Retina (tissue), 1 donor: ENCODE measurements around the gene SH3RF2.
A peak's percentile ranks its signal among the peaks of the same experiment; 100 is the strongest.

Source experiments
- DNase-seq: peaks from one replicate; pipeline ENCODE4 v3.0.0-alpha.2; 2016

SH3RF2 gene

DNA sequence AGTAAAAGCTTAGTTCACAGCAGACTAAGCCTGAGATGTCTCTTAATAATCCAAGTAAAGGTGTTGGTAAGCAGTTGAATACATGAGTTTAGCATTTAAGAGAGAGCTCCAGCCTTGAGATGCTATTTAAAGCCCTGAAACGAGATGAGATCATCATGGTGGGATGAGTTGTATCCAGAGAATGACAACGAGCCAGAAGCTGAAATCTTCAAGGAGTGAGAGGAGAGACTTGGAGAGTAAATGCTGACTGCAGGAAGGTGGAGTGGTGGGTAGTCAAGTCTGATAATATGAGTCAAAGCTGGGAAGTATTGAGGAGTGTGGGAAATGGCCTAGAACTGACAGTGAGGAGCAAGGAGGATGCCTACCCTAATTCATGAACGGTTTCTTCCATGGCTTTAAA, 115.3 kb downstream of the SH3RF2 start:
- no peak for DNase-seq

GRCh38 chr5:146052780-146053179, 116.4 kb downstream of the SH3RF2 start:
- DNase-seq: no peak

- DNase-seq: no peak
These were observed 119.1 kb downstream of the SH3RF2 start for GRCh38 chr5:146055432-146055831.

GRCh38 chr5:146059460-146060220, 123.3 kb downstream of the SH3RF2 start:
- DNase-seq: no peak

GRCh38 chr5:146060221-146060585, 123.8 kb downstream of the SH3RF2 start:
- DNase-seq: no peak

- DNase-seq: no peak
These were observed 130.6 kb downstream of the SH3RF2 start for GRCh38 chr5:146066968-146067367.

GRCh38 chr5:146068206-146068605, 131.8 kb downstream of the SH3RF2 start:
- no peak for DNase-seq

- DNase-seq: no peak
These were observed 132.8 kb downstream of the SH3RF2 start for GRCh38 chr5:146068977-146069779.

DNA sequence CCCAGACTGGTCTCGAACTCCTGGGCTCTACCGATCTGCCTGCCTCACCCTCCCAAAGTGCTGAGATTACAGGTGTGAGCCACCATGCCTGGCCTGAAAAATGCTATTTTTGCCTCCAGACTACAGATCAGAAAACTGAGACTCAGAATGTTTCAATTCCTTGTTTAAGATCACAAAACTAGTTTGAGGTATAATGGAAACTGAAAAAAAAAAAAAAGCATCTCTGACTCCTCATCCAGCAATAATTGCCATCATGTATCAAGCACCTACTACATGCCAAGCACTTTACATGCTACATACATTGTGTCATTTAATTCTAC, 133.4 kb downstream of the SH3RF2 start:
- DNase-seq: no peak

- DNase-seq: no peak
These were observed 134.4 kb downstream of the SH3RF2 start for GRCh38 chr5:146070746-146071145.

DNA sequence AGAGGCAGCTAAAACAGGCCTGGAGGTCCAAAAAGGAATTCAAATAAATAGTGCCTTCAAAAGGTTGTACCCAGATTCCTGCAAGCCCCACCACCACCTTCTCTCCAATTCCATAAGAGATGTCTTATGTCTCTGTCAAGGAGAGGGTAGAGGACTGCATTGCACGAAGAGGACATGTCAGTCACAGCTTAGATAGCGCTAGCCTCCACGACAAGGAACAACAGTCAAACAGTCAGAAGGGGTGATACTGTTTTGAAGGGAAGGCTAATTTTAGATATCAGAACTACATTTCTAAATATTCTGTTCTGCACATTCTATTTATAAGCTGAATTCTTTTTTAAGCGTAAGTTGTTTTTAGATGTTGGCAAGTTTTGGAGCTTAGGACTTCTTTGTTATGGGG, 134.8 kb downstream of the SH3RF2 start:
- DNase-seq: no peak

DNA sequence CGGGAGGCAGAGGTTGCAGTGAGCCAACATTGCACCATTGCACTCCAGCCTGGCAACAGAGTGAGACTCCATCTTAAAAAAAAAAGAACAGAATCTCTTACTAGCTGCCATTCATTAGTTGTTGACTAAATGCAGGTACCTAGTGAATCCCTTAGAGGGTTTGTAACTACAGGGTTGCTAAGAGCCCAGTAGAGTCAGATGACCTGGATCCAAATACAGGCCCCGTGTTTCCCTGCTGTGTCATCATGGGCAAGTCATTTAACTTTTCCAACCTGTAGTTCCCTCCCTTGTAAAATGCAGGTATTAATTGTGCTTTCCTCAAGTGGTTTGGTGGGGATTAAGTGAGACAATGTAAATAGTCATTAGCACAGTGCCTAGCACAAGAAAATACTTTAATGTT, 136.2 kb downstream of the SH3RF2 start:
- DNase-seq: no peak

DNA sequence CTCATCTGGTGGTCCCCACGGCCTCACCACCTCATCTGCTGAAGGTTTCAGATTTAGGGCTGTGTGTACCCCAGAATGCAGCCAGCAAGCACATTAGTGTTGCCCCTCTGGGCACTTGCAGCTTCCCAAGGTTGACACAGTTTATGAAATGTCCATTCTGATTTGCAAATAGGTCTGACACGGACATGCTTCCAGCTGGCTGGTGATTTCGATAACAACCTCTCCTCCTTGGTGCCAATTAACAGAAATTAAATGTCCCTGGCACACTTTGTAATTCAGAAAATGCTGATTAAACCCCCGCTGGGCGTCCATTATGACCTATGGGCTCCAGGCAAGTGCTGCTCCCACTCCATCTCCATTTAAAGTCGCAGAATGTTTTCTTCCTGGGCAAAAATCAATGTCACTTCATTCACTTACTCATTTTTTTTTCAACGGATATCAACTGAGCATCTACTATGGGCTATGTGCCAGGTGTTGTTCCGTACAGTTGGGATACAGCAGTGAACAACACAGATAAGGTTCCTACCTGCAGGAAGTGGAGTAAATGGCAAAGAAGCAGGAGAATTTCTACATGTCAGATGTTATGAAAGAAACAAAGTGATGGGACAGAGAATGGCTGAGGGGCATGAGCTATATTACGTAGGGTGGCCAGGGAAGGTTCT, 137.0 kb downstream of the SH3RF2 start:
- DNase-seq: peak; percentile 87

DNA sequence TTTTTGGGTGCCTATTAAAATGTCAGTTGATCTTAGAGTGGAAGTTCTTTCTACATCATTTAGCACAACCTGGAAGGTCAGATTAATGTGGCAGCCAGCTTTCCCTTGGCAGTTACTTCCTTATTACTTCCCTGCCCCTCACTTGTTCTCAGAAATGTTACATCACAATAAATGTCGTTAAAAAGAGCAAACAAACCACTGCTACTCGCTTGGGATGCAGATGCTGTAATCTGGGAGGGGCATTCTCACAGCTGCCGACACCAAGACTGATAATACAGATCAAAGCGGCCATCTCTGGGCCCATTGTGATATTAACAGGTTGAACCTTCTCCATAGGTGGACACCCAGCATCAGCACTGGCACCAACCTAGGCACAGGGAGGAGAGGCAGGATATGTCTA, 139.7 kb downstream of the SH3RF2 start:
- no peak for DNase-seq

GRCh38 chr5:146076455-146076854, 140.1 kb downstream of the SH3RF2 start:
- no peak for DNase-seq

DNA sequence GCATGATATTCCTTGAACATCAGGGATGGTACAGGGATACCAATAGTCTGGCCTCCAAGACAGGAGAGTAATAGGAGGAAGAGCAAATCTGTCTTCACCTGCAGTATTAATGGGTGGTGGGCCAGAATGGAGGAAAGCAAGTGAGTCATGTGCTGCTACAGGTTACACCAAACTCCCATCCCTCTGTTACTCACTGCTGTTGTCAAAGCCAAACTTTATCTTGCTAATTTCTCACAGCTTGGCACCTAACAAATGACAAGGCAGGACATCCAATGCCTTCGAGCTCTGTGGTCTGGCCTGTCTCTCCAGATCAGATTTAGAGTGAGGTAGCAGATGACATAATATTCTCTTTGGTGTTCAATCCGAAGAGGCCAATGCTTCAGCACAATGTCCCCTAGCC, 142.2 kb downstream of the SH3RF2 start:
- no peak for DNase-seq

DNA sequence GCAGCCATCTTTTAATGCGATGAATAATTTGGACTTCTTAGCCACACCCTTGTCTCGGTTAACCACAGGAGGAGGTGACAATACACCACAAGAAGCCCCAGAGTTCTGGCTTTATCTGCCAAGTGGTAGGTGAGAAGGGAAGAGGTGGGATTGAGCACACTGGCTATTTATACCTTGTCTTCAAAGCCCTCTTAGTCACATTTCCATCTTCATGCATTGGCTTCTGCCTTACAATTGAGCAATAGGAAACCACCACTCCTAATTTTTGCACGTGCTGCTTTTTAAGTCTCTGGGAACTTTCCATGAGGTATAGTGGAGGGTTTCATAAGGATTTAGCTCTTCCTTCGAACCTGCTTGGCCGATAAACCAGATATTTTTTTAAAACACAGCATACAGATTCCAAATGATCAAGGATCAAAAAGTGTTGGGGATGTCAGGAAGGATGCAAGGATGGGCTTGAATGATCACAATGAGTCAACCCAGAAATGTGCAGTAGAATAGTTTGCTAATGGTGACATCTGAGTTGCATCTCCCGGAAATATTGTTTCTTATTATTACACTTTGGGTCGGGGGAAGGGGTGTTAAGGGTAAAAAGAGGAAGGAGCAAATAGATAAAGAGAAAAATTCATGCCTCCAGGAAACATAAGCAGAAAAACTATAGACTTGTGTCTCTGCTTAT, 143.5 kb downstream of the SH3RF2 start:
- no peak for DNase-seq

DNA sequence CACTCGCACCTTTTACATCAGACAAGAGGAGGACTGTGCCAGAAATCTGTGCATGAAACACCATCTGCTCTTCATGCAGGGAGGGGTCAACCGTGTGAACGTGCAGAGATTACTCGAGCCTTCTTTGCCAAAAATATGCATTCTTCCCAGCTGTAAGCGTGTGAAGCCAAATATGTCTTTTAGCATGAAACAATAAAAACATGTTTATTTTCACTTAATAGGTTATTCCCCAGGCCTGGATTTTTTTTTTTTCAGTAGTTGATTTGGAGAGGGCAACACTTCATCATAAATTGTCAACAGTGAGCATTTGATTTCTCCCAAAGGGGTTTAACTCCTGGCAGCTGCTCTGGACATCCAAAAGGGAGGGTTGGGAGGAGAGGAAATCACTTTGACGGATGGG, 145.2 kb downstream of the SH3RF2 start:
- no peak for DNase-seq

GRCh38 chr5:146082798-146083197, 146.4 kb downstream of the SH3RF2 start:
- DNase-seq: no peak

DNA sequence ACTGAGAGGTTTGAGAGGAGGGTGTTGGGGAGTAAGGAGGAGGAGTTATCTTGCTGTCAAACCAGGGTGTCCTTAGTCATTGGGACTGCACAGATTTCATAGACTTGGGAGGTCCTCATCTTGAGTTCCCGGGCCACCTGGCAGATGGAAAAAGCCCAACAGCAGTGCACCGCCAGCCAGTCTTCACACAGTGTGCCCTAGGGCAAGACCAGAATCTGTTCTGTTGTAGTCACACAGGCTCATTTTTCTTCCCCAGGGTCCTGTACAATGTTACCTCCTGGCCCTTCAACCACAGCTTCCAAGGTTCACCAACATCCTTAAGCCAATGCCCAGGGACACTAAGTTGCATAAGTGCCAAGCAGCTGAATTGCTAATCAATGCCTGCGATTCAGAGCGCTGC, 148.0 kb downstream of the SH3RF2 start:
- DNase-seq: no peak

GRCh38 chr5:146088098-146088497, 151.7 kb downstream of the SH3RF2 start:
- DNase-seq: no peak

DNA sequence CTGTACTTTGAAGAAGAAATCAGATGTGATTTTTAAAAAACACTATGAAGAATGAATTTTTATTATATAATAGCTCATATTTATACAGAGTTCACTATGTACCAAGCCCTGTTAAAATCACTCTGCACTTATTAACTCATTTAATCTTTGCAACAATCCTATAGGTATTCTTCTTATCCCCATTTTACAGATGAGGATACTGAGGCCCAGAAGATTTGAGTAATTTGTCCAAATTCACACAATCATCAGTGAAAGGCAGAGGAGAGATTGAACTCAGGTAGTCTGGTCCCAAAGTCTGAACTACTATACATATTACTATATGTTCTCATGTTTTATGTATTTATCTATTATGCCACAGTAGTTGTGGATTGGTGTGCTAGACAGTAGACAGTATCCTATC, 152.9 kb downstream of the SH3RF2 start:
- DNase-seq: no peak

DNA sequence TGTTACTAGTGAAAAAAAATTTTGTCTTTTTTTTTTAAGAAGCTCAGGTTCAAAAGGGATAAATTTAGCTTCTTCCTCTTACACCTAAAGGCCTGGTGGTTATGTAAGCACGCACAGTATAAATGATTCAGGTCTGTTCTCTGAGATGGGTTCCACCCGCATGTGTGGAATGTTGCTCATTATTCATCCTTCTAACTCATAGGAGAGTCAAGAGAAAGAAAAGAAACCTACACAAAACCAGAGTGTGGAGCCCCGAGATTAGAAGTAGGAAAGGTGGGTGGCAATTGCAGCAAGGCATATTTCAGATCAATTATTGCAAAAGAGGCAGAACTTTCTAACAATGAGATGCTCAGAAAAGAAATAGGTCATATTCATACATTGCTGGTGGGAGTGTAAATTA, 155.5 kb downstream of the SH3RF2 start:
- no peak for DNase-seq

GRCh38 chr5:146098047-146098446, 161.7 kb downstream of the SH3RF2 start:
- DNase-seq: no peak
